ENCODE results near the gene C5orf34.
"Not testable (repeated sequence)": the region's sequence is repeated elsewhere in the genome, so short reads cannot be mapped to it uniquely, and the experiment has no call there.

The C5orf34 gene

GRCh38 chr5:43484106-43484849 is 30.7 kb downstream of the C5orf34 start:
- DNase-seq (ENCODE audit: low read depth) = peak; percentile 94
- peak overlapping the region; percentile 67 for H3K4me3 ChIP-seq (ENCODE audit: low read depth, low read length)
- TF ChIP-seq POLR2A (IDR thresholded peaks at IDR 0.05; ENCODE audit: extremely low read depth, insufficient read length) (no peak), CTCF (IDR thresholded peaks at IDR 0.05; ENCODE audit: low read depth, low read length) (peak; percentile 45), MAX (IDR thresholded peaks at IDR 0.05; ENCODE audit: low read depth, low read length) (peak; percentile 81), MYC (IDR thresholded peaks at IDR 0.05; ENCODE audit: low read depth, low read length) (peak; percentile 91)

- DNase-seq (ENCODE audit: low read depth) = peak; percentile 97
- TF ChIP-seq MAX (IDR thresholded peaks at IDR 0.05; ENCODE audit: low read depth, low read length) (no peak; the same call in 1 of the 2 replicates), MYC (IDR thresholded peaks at IDR 0.05; ENCODE audit: low read depth, low read length) (peak; percentile 56; the same call in 1 of the 2 replicates), POLR2A (IDR thresholded peaks at IDR 0.05; ENCODE audit: extremely low read depth, insufficient read length) (peak; percentile 95)
- peak within 1 kb of the TSS; percentile 67 for H3K4me3 ChIP-seq (ENCODE audit: low read depth, low read length)
Measured at GRCh38 chr5:43483298-43484105, 31.4 kb downstream of the C5orf34 start, which contains the start of gene TMEM267. TMEM267 (minus strand) TSS chr5:43483865; CDS start chr5:43453969, 29,896 bp downstream.

GRCh38 chr5:43482490-43483297 is 32.3 kb downstream of the C5orf34 start:
- H3K4me3 ChIP-seq (ENCODE audit: low read depth, low read length) = peak overlapping the region; percentile 67
- peak; percentile 42 for DNase-seq (ENCODE audit: low read depth)
- TF ChIP-seq MYC (IDR thresholded peaks at IDR 0.05; ENCODE audit: low read depth, low read length) = no peak
- TF ChIP-seq MAX (IDR thresholded peaks at IDR 0.05; ENCODE audit: low read depth, low read length) = no peak
- TF ChIP-seq CTCF (IDR thresholded peaks at IDR 0.05; ENCODE audit: low read depth, low read length) = no peak
- TF ChIP-seq POLR2A (IDR thresholded peaks at IDR 0.05; ENCODE audit: extremely low read depth, insufficient read length) = no peak

- no peak for DNase-seq (ENCODE audit: low read depth)
- no peak overlapping the region for H3K4me3 ChIP-seq (ENCODE audit: low read depth, low read length)
- TF ChIP-seq CTCF (IDR thresholded peaks at IDR 0.05; ENCODE audit: low read depth, low read length) (no peak), MAX (IDR thresholded peaks at IDR 0.05; ENCODE audit: low read depth, low read length) (no peak), POLR2A (IDR thresholded peaks at IDR 0.05; ENCODE audit: extremely low read depth, insufficient read length) (no peak), MYC (IDR thresholded peaks at IDR 0.05; ENCODE audit: low read depth, low read length) (no peak)
Measured at GRCh38 chr5:43469671-43470391, 45.1 kb downstream of the C5orf34 start.

GRCh38 chr5:43467100-43467499 is 47.8 kb downstream of the C5orf34 start:
- DNase-seq (ENCODE audit: low read depth) = no peak
- TF ChIP-seq POLR2A (IDR thresholded peaks at IDR 0.05; ENCODE audit: extremely low read depth, insufficient read length) (no peak), CTCF (IDR thresholded peaks at IDR 0.05; ENCODE audit: low read depth, low read length) (no peak), MAX (IDR thresholded peaks at IDR 0.05; ENCODE audit: low read depth, low read length) (no peak), MYC (IDR thresholded peaks at IDR 0.05; ENCODE audit: low read depth, low read length) (no peak)
- H3K4me3 ChIP-seq (ENCODE audit: low read depth, low read length) = no peak overlapping the region

- not testable (repeated sequence) for H3K4me3 ChIP-seq (ENCODE audit: low read depth, low read length); DNase-seq (ENCODE audit: low read depth)
Measured at GRCh38 chr5:43465455-43465854, 49.5 kb downstream of the C5orf34 start.

Data from NB4 (cell line).